ENCODE measurements around the gene AP2A1. TPM values are rescaled to one million over a fixed set of nuclear protein-coding genes. Genes with fewer than 3 reads are reported as not detected.

AP2A1 gene
- total RNA-seq, 1 donor from 2014 or later, result 54.0 TPM

GRCh38 chr19:49766007-49766929 lies 533 bp upstream of the AP2A1 start:
- peak; percentile 95 for ATAC-seq

- ATAC-seq, result no peak
These were observed 580 bp downstream of the AP2A1 start for GRCh38 chr19:49767381-49767780.

- ATAC-seq, result no peak
These were observed 1.3 kb downstream of the AP2A1 start for GRCh38 chr19:49767967-49768581.

- ATAC-seq, result no peak
These were observed 3.7 kb downstream of the AP2A1 start for GRCh38 chr19:49770529-49770928.

- no peak for ATAC-seq
These were observed 4.9 kb downstream of the AP2A1 start for GRCh38 chr19:49771674-49772139.

- ATAC-seq, result no peak
These were observed 6.1 kb downstream of the AP2A1 start for GRCh38 chr19:49772850-49773432.

- ATAC-seq, result no peak
These were observed 7.0 kb downstream of the AP2A1 start for GRCh38 chr19:49773663-49774350.

- no peak for ATAC-seq
These were observed 8.2 kb downstream of the AP2A1 start for GRCh38 chr19:49774969-49775368.

- peak; percentile 56 for ATAC-seq
These were observed 9.1 kb downstream of the AP2A1 start for GRCh38 chr19:49775742-49776370.

- ATAC-seq, result no peak
These were observed 9.6 kb downstream of the AP2A1 start for GRCh38 chr19:49776371-49776764.

GRCh38 chr19:49779731-49780555 lies 13.1 kb downstream of the AP2A1 start:
- ATAC-seq, result peak; percentile 5

- ATAC-seq, result no peak
These were observed 14.1 kb downstream of the AP2A1 start for GRCh38 chr19:49780861-49781260.

GRCh38 chr19:49781394-49781793 lies 14.6 kb downstream of the AP2A1 start:
- ATAC-seq, result peak; percentile 14

GRCh38 chr19:49782515-49782914 lies 15.7 kb downstream of the AP2A1 start:
- no peak for ATAC-seq

GRCh38 chr19:49786376-49786820 lies 19.6 kb downstream of the AP2A1 start:
- peak; percentile 74 for ATAC-seq

GRCh38 chr19:49787746-49788145 lies 20.9 kb downstream of the AP2A1 start:
- ATAC-seq, result no peak

GRCh38 chr19:49788857-49789256 lies 22.1 kb downstream of the AP2A1 start:
- peak; percentile 30 for ATAC-seq

- no peak for ATAC-seq
These were observed 24.1 kb downstream of the AP2A1 start for GRCh38 chr19:49790866-49791265.

GRCh38 chr19:49791776-49792445 lies 25.1 kb downstream of the AP2A1 start:
- no peak for ATAC-seq

GRCh38 chr19:49792829-49793560 lies 26.2 kb downstream of the AP2A1 start:
- ATAC-seq, result peak; percentile 8
